Neural cell (in vitro differentiated cells): Measurements from ENCODE around the gene PNLIP. TPM values are rescaled to one million over a fixed set of nuclear protein-coding genes. Genes with fewer than 3 reads are reported as not detected.

Experiments
- H2AFZ ChIP-seq: fragments of 200-600, 300-800 bp; sonication (generic), shearing (Covaris generic); 2 replicates; pipeline ENCODE4 v1.6.0; 2014; ENCODE audit warnings: low read depth, mild to moderate bottlenecking, antibody characterized with exemption, low read length, moderate library complexity
- H3F3A ChIP-seq: fragments of 200-600 bp; shearing (Covaris generic); 2 replicates; pipeline ENCODE4 v1.6.1; 2016; ENCODE audit warnings: mild to moderate bottlenecking, moderate library complexity, mixed read lengths, antibody characterized with exemption, low read length; ENCODE audit not compliant: insufficient read depth, poor library complexity, severe bottlenecking
- H3K27ac ChIP-seq: fragments of 200-600, 300-800 bp; sonication (generic), shearing (Covaris generic); 2 replicates; pipeline ENCODE4 v1.5.1; 2014; ENCODE audit warnings: mild to moderate bottlenecking, low read length, moderate library complexity
- H3K27me3 ChIP-seq: fragments of 300-800, 200-600 bp; sonication (generic), shearing (Covaris generic); 2 replicates; pipeline ENCODE4 v1.6.0; 2014; ENCODE audit warnings: mild to moderate bottlenecking, low read depth, low read length, moderate library complexity; ENCODE audit not compliant: insufficient read depth
- H3K36me3 ChIP-seq: fragments of 300-800, 200-600 bp; sonication (generic), shearing (Covaris generic); 2 replicates; pipeline ENCODE4 v1.5.1; 2014; ENCODE audit warnings: mild to moderate bottlenecking, antibody characterized with exemption, low read length, moderate library complexity; ENCODE audit not compliant: insufficient read depth
- H3K4me2 ChIP-seq: fragments of 300-800, 200-600 bp; sonication (generic), shearing (Covaris generic); 2 replicates; pipeline ENCODE4 v1.6.0; 2014; ENCODE audit warnings: mild to moderate bottlenecking, low read length
- H3K4me3 ChIP-seq: fragments of 300-800, 200-600 bp; sonication (generic), shearing (Covaris generic); 2 replicates; pipeline ENCODE4 v1.5.1; 2014; ENCODE audit warnings: mild to moderate bottlenecking, low read length, moderate library complexity
- H3K79me2 ChIP-seq: fragments of 200-600 bp; shearing (Covaris generic); replicated peaks from 2 replicates; pipeline ENCODE4 v1.6.0; 2014; ENCODE audit warnings: mild to moderate bottlenecking, low read length, moderate library complexity; ENCODE audit not compliant: insufficient read depth
- H3K9ac ChIP-seq: fragments of 300-800, 200-600 bp; sonication (generic), shearing (Covaris generic); 2 replicates; pipeline ENCODE4 v1.6.1; 2016; ENCODE audit warnings: mild to moderate bottlenecking, low read length, mixed read lengths
- H3K9me2 ChIP-seq: fragments of 200-600 bp; shearing (Covaris generic); 2 replicates; pipeline ENCODE4 v1.6.1; 2016; ENCODE audit warnings: mild to moderate bottlenecking, low read length, mixed read lengths; ENCODE audit not compliant: insufficient read depth
- H3K9me3 ChIP-seq: fragments of 200-600, 300-800 bp; sonication (generic), shearing (Covaris generic); 2 replicates; pipeline ENCODE4 v1.6.1; 2016; ENCODE audit warnings: mild to moderate bottlenecking, mixed run types, low read length, moderate library complexity, mixed read lengths
- H4K20me1 ChIP-seq: fragments of 200-600 bp; shearing (Covaris generic); 2 replicates; pipeline ENCODE4 v1.6.1; 2016; ENCODE audit warnings: mild to moderate bottlenecking, mixed run types; ENCODE audit not compliant: insufficient read depth
- CTCF ChIP-seq: fragments of 450-650 bp; IDR thresholded peaks from 2 replicates; pipeline ENCODE4 v1.5.1; 2014; ENCODE audit warnings: antibody characterized with exemption, mild to moderate bottlenecking, moderate library complexity; ENCODE audit not compliant: poor library complexity, severe bottlenecking
- EP300 ChIP-seq: fragments of 450-650 bp; conservative IDR thresholded peaks from 2 replicates; pipeline ENCODE4 v1.6.1; 2014; ENCODE audit warnings: antibody characterized with exemption, mild to moderate bottlenecking, moderate library complexity; ENCODE audit not compliant: poor library complexity, severe bottlenecking
- EZH2 ChIP-seq: fragments of 200-600, 300-800 bp; shearing (Covaris generic), sonication (generic); IDR thresholded peaks from 2 replicates; pipeline ENCODE4 v1.6.1; 2014; ENCODE audit warnings: antibody characterized with exemption, low read length, borderline replicate concordance, mild to moderate bottlenecking; ENCODE audit not compliant: insufficient read depth, poor library complexity, severe bottlenecking
- MXI1 ChIP-seq: fragments of 450-650 bp; conservative IDR thresholded peaks from 2 replicates; pipeline ENCODE4 v1.6.1; 2014; ENCODE audit warnings: antibody characterized with exemption, mild to moderate bottlenecking; ENCODE audit not compliant: poor library complexity, severe bottlenecking
- POLR2AphosphoS5 ChIP-seq: IDR thresholded peaks from 2 replicates; pipeline ENCODE4 v1.6.1; 2012
- RAD21 ChIP-seq: fragments of 450-650 bp; conservative IDR thresholded peaks from 2 replicates; pipeline ENCODE4 v1.6.1; 2014; ENCODE audit warnings: antibody characterized with exemption, mild to moderate bottlenecking, moderate library complexity
- REST ChIP-seq: IDR thresholded peaks from 2 replicates; pipeline ENCODE4 v1.6.1; 2012; ENCODE audit warnings: borderline replicate concordance
- SMC3 ChIP-seq: fragments of 450-650 bp; conservative IDR thresholded peaks from 2 replicates; pipeline ENCODE4 v1.6.1; 2014; ENCODE audit warnings: antibody characterized with exemption, mild to moderate bottlenecking, moderate library complexity; ENCODE audit not compliant: poor library complexity
- TAF1 ChIP-seq: IDR thresholded peaks from 2 replicates; pipeline ENCODE4 v1.6.1; 2012; ENCODE audit warnings: low read depth
- polyA plus RNA-seq: library from polyadenylated mRNA; depleted of rRNA; stranded (reverse); fragments of >200 nt; gene quantifications from 2 replicates; pipeline ENCODE4 v1.2.3, GENCODE V29; 2014

Gene PNLIP
- polyA plus RNA-seq, 1 donor from 2014 or later: not detected

- Histone ChIP-seq H3K9me2 (no peaks in the 10 kb centered on the region), H3K4me3 (no peak overlapping the region), H3K9ac (no peak overlapping the region), H3K9me3 (no peaks in the 10 kb centered on the region), H3K79me2 (no peaks in the 10 kb centered on the region), H3K27me3 (no peaks in the 10 kb centered on the region), H3K4me2 (no peak overlapping the region), H3K36me3 (no peaks in the 10 kb centered on the region), H3F3A (no peaks in the 10 kb centered on the region), H2AFZ (no peak overlapping the region), H3K27ac (no peak overlapping the region), H4K20me1 (no peaks in the 10 kb centered on the region)
- TF ChIP-seq MXI1 (no peak), SMC3 (no peak), TAF1 (no peak), EZH2 (no peak), CTCF (no peak), REST (no peak), POLR2AphosphoS5 (no peak), RAD21 (no peak), EP300 (no peak)
Observed at GRCh38 chr10:116555880-116556279, 10.1 kb downstream of the PNLIP start.

GRCh38 chr10:116557305-116557880 is 11.7 kb downstream of the PNLIP start:
- Histone ChIP-seq H3K9ac (no peak overlapping the region), H3F3A (no peaks in the 10 kb centered on the region), H3K79me2 (no peaks in the 10 kb centered on the region), H2AFZ (no peak overlapping the region), H4K20me1 (no peaks in the 10 kb centered on the region), H3K9me3 (no peaks in the 10 kb centered on the region), H3K27ac (no peak overlapping the region), H3K9me2 (no peaks in the 10 kb centered on the region), H3K4me2 (no peak overlapping the region), H3K36me3 (no peaks in the 10 kb centered on the region), H3K4me3 (no peak overlapping the region), H3K27me3 (no peaks in the 10 kb centered on the region)
- TF ChIP-seq SMC3 (no peak), REST (no peak), CTCF (no peak), TAF1 (no peak), RAD21 (no peak), MXI1 (no peak), POLR2AphosphoS5 (no peak), EZH2 (no peak), EP300 (no peak)
